T-helper 1 cell treated with Interleukin-12 subunit alpha and Interleukin-12 subunit beta and Interleukin-4 antibody, amounts not matched to agents 30 μg/mL and 1 μg/mL, for 36 hours (primary cell): ENCODE measurements around the gene CCL21.

Source experiments
- H3K27ac Mint-ChIP-seq: one replicate; pipeline ENCODE4 v1.8.0; 2021; ENCODE audit warnings: mild to moderate bottlenecking, mixed read lengths
- H3K27me3 Mint-ChIP-seq: one replicate; pipeline ENCODE4 v1.8.0; 2021; ENCODE audit warnings: low read depth, mixed read lengths
- H3K36me3 Mint-ChIP-seq: one replicate; pipeline ENCODE4 v1.8.0; 2021; ENCODE audit warnings: low read depth, mixed read lengths
- H3K4me1 Mint-ChIP-seq: one replicate; pipeline ENCODE4 v1.8.0; 2021; ENCODE audit warnings: low read depth, mixed read lengths
- H3K4me3 Mint-ChIP-seq: one replicate; pipeline ENCODE4 v1.8.0; 2021; ENCODE audit warnings: mild to moderate bottlenecking, moderate library complexity, mixed read lengths
- H3K9me3 Mint-ChIP-seq: one replicate; pipeline ENCODE4 v1.8.0; 2021; ENCODE audit warnings: mixed read lengths

CCL21 gene

DNA sequence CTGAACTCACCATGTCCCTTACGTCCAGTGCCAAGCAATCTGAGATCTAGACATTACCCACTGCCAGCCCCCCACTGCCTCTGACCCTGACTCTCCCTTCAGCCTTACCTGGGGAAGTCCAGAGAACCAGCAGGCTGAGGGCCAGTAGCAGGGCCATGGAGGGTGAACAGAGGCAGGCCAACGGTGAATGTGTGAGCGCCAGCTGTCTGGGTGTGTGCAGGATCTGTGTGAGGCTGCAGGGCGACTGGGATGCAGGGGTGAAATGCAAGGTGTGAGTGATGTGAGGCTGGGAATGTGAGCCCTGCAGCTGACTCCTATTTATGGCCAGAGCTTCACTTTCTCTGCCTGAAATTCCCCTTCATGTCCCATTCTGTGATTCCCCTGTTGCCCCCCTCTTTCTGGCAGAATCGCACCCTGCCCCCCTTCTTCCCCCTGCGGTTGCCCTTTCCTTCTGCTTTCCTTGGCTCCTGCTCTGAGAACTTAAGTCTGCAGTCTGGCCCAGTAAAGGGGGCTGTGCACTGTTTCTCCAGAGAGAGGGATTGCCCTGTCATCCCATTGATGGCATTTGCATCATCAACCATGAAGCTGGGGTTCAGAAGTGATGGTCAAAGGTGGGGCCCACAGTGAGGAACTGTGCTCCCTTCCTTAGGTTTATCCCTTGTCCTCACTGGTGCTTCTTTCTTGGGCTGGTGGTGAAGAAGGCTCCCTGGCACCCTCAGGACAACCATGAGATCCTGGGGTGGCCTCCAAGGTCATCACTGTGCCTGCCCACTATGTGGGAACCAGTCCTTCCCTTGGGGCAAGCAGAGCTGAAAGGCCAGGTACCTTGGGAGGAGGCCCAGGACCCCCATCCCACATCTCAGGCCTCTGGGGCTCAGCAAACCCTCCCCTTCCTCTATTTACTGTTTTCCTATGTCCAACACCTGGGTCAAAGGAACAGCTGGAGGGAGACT lies 18.7 kb downstream of the CCL21 start, which contains the start of gene CCL19:
Gene CCL19, minus strand, starts transcription at position 294 of the 953 bp plus-strand sequence. Its CDS starts 137 bp downstream, at position 157.
- Mint-ChIP-seq H3K4me1 (no peaks in the 10 kb centered on the region), H3K9me3 (no peaks in the 10 kb centered on the region), H3K27me3 (no peaks in the 10 kb centered on the region), H3K4me3 (no peak within 1 kb of the TSS), H3K27ac (no peak within 1 kb of the TSS), H3K36me3 (no peaks in the 10 kb centered on the region)

GRCh38 chr9:34689512-34689911 lies 20.4 kb downstream of the CCL21 start:
- Mint-ChIP-seq H3K9me3 (no peaks in the 10 kb centered on the region), H3K27me3 (no peaks in the 10 kb centered on the region), H3K27ac (no peak overlapping the region), H3K36me3 (no peaks in the 10 kb centered on the region), H3K4me1 (no peaks in the 10 kb centered on the region), H3K4me3 (no peak overlapping the region)

GRCh38 chr9:34689116-34689470 lies 20.8 kb downstream of the CCL21 start:
- no peaks in the 10 kb centered on the region for H3K9me3 Mint-ChIP-seq
- H3K36me3 Mint-ChIP-seq: no peaks in the 10 kb centered on the region
- H3K4me3 Mint-ChIP-seq: no peak overlapping the region
- no peaks in the 10 kb centered on the region for H3K4me1 Mint-ChIP-seq
- no peak overlapping the region for H3K27ac Mint-ChIP-seq
- no peaks in the 10 kb centered on the region for H3K27me3 Mint-ChIP-seq

GRCh38 chr9:34688329-34689115 lies 21.4 kb downstream of the CCL21 start:
- Mint-ChIP-seq H3K36me3 (no peaks in the 10 kb centered on the region), H3K4me1 (no peaks in the 10 kb centered on the region), H3K9me3 (no peaks in the 10 kb centered on the region), H3K4me3 (no peak overlapping the region), H3K27ac (no peak overlapping the region), H3K27me3 (no peaks in the 10 kb centered on the region)

- Mint-ChIP-seq H3K4me1 (no peaks in the 10 kb centered on the region), H3K27ac (no peak overlapping the region), H3K27me3 (no peaks in the 10 kb centered on the region), H3K36me3 (no peaks in the 10 kb centered on the region), H3K9me3 (no peaks in the 10 kb centered on the region), H3K4me3 (no peak overlapping the region)
Measured at GRCh38 chr9:34687276-34688030, 22.5 kb downstream of the CCL21 start.

DNA sequence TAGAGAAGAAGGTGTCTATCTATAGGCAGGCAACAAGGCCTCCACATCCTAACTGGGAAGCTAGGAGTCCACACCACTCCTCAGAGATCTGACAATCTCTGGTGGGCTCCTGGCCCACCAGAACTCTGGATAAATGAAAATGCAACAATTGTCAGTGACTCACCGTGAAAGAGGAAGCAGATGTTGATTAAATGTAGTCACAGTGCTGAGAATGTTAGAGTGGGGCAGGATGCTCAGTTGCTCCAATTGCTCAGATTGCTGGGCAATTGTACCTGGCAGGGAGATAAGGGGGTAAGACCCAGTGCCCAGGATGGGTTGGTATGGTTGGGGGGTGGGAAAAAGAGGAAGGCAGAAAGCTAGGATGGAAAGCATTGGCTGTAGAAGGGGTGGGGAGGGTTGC lies 23.2 kb downstream of the CCL21 start:
- Mint-ChIP-seq H3K27me3 (no peaks in the 10 kb centered on the region), H3K9me3 (no peaks in the 10 kb centered on the region), H3K4me1 (no peaks in the 10 kb centered on the region), H3K27ac (no peak overlapping the region), H3K36me3 (no peaks in the 10 kb centered on the region), H3K4me3 (no peak overlapping the region)

DNA sequence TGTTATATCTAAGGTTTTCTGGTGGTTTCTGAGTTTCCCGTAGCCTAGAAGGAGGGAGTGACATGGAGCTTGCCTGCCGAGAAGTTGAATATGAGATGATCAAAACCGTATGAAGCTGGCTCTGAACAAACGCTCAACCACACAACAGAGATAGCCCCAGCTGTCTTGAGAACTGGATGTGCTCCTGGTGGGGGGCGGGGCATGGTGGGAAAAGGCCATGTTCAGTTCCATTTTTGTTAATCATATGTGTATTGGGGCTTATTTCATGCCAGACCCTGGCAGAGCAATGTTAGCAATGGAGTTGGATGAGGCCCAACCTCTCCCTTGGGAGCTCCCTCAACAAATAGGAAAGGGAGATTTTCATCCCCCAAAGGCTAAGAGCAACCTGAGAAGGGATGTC lies 23.7 kb downstream of the CCL21 start:
- Mint-ChIP-seq H3K27me3 (no peaks in the 10 kb centered on the region), H3K27ac (no peak overlapping the region), H3K4me1 (no peaks in the 10 kb centered on the region), H3K4me3 (no peak overlapping the region), H3K9me3 (no peaks in the 10 kb centered on the region), H3K36me3 (no peaks in the 10 kb centered on the region)

DNA sequence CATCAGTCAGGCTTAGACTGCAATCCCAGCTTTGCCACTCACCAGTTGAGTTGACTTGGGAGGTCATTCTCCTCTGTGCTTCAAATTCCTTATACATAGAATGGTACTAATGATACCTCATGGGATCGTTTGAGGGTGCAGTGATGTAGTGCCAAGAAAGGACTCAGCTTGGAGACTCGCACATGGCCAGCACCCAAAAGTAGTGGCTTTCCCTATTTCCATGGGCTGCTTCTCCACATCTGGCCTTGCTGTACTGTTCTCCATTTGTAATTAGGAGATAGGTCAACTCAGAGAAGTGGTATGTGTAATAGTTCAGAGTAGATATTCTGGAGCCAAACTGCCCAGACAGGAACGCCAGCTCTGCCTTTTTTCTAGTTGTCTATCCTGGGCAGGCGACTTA lies 24.3 kb downstream of the CCL21 start:
- Mint-ChIP-seq H3K9me3 (no peaks in the 10 kb centered on the region), H3K4me1 (no peaks in the 10 kb centered on the region), H3K27me3 (no peaks in the 10 kb centered on the region), H3K4me3 (no peak overlapping the region), H3K27ac (no peak overlapping the region), H3K36me3 (no peaks in the 10 kb centered on the region)

GRCh38 chr9:34684816-34685215 lies 25.1 kb downstream of the CCL21 start:
- H3K9me3 Mint-ChIP-seq: no peaks in the 10 kb centered on the region
- H3K4me3 Mint-ChIP-seq: no peak overlapping the region
- H3K27ac Mint-ChIP-seq: no peak overlapping the region
- no peaks in the 10 kb centered on the region for H3K4me1 Mint-ChIP-seq
- H3K36me3 Mint-ChIP-seq: no peaks in the 10 kb centered on the region
- H3K27me3 Mint-ChIP-seq: no peaks in the 10 kb centered on the region

GRCh38 chr9:34684145-34684544 lies 25.8 kb downstream of the CCL21 start:
- Mint-ChIP-seq H3K27me3 (no peaks in the 10 kb centered on the region), H3K36me3 (no peaks in the 10 kb centered on the region), H3K27ac (no peak overlapping the region), H3K4me3 (no peak overlapping the region), H3K9me3 (no peaks in the 10 kb centered on the region), H3K4me1 (no peaks in the 10 kb centered on the region)

DNA sequence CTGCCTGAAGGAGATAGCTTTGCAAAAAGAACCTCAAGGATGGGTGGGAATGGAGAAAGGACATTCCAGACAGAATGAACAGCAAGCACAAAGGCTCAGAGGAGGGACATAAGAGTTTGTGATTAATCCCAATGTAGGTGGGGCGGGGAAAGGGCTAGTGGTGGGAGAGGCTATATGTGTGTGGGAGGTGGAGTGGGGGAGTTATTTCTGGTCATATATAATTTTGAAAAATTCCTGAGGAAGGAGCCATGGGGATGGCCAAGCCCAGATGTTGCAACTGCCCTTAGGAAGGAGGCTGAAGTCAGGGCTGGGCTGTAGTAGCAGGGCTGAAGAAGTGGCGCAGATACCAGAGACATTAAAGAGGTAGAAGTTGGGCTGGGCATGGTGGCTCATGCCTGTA lies 34.1 kb downstream of the CCL21 start:
- Mint-ChIP-seq H3K36me3 (no peaks in the 10 kb centered on the region), H3K4me3 (no peak overlapping the region), H3K9me3 (no peaks in the 10 kb centered on the region), H3K27ac (no peak overlapping the region), H3K4me1 (no peaks in the 10 kb centered on the region), H3K27me3 (no peaks in the 10 kb centered on the region)

- Mint-ChIP-seq H3K27ac (no peak overlapping the region), H3K27me3 (no peaks in the 10 kb centered on the region), H3K9me3 (no peaks in the 10 kb centered on the region), H3K36me3 (peaks cover 1% of the 10 kb centered on the region), H3K4me3 (no peak overlapping the region), H3K4me1 (no peaks in the 10 kb centered on the region)
Measured at GRCh38 chr9:34675048-34675714, 34.8 kb downstream of the CCL21 start.

DNA sequence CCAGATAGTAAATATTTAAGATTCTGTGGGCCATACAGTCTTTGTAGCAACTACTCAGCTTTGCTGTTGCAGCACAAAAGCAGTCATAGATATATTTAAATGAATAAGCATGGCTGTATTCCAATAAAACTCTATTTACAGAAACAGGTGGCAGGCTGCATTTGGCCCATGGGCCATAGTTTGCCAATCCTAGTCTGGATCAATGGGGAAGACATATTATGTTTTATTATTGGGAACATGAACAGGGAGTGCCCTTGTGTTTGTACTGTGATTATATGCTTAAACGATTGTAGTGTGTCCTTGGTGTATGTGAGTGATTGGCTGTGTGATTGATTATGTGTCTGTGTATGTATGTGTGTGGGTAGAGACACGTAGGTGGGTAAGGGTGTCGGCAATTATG lies 35.5 kb downstream of the CCL21 start:
- Mint-ChIP-seq H3K4me3 (no peak overlapping the region), H3K4me1 (no peaks in the 10 kb centered on the region), H3K36me3 (peaks cover 3% of the 10 kb centered on the region), H3K27me3 (no peaks in the 10 kb centered on the region), H3K27ac (no peak overlapping the region), H3K9me3 (peaks cover 4% of the 10 kb centered on the region)

GRCh38 chr9:34671307-34671706 lies 38.6 kb downstream of the CCL21 start:
- Mint-ChIP-seq H3K36me3 (peaks cover 12% of the 10 kb centered on the region), H3K4me3 (no peak overlapping the region), H3K9me3 (peaks cover 9% of the 10 kb centered on the region), H3K27ac (no peak overlapping the region), H3K4me1 (peaks cover 6% of the 10 kb centered on the region), H3K27me3 (no peaks in the 10 kb centered on the region)
